C4-2B (cell line): Measurements from ENCODE around the gene MICAL2.

ENCODE experiments used
- CTCF ChIP-seq: fragments of 450-650 bp; conservative IDR thresholded peaks from 2 replicates; pipeline ENCODE4 v1.5.1; 2017; ENCODE audit warnings: mild to moderate bottlenecking
- ZFX ChIP-seq: fragments of 450-650 bp; IDR thresholded peaks from 2 replicates; pipeline ENCODE4 v1.6.1; 2017

- no peak; the same call in 1 of the 2 replicates for TF ChIP-seq CTCF
- no peak for TF ChIP-seq ZFX
Observed at GRCh38 chr11:12083380-12083779, 27.0 kb upstream of the MICAL2 start.
